ENCODE results near the gene SNPH.

SNPH gene

GRCh38 chr20:1333462-1334369, 67.6 kb downstream of the SNPH start:
- no peak for TF ChIP-seq CTCF (IDR thresholded peaks at IDR 0.05)

GRCh38 chr20:1334370-1334731, 68.3 kb downstream of the SNPH start:
- TF ChIP-seq CTCF (IDR thresholded peaks at IDR 0.05): no peak

DNA sequence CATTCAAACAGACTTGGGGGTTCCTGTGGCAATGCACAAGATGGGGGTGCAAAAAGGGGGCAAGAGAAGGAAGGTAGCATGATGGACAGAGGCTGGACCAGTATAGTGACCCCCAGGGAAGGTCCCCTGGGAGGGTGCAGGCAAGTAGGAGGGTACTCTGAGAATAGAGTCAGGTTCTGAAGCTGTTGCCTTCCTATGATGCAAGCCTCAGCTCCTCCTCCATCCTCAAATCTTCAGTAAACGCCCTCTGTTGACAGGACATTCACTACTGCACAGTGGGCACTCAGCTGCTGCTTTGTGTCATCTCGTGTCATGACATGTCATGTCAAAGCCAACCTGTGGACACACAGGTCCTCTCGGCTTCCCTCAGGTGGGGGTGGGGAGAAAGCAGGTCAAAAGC, 68.7 kb downstream of the SNPH start:
- no peak for TF ChIP-seq CTCF (IDR thresholded peaks at IDR 0.05)

GRCh38 chr20:1335961-1336698, 70.0 kb downstream of the SNPH start:
- TF ChIP-seq CTCF (IDR thresholded peaks at IDR 0.05): no peak

GRCh38 chr20:1336699-1337367, 70.7 kb downstream of the SNPH start:
- TF ChIP-seq CTCF (IDR thresholded peaks at IDR 0.05): no peak

GRCh38 chr20:1337441-1337840, 71.3 kb downstream of the SNPH start:
- no peak for TF ChIP-seq CTCF (IDR thresholded peaks at IDR 0.05)

DNA sequence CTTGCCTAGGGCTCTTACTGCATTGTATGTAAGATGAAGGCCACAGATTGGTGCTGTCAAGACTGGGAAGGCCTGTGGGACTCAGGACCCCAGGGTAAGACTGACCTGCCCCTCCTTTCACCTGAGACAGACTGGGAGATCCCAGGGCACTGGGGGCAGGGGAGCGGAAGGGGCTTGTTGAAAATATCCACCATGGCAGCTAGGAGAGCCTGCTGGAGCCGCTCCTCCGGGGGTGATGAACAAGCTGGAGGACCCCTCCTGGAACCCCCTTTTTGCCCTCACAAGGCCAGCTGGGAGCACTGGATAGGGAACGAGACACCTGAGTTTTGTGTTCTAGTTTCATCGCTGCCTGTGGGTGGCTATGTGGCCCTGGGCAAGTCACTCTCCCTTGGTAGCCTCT, 72.0 kb downstream of the SNPH start:
- TF ChIP-seq CTCF (IDR thresholded peaks at IDR 0.05): no peak
